B cell (primary cell): Measurements from ENCODE around the gene KCNQ2. TPM values are rescaled to one million over a fixed set of nuclear protein-coding genes. Genes with fewer than 3 reads are reported as not detected.

Source experiments
- ATAC-seq: fragments of 200-7000 bp; cut with Tn5 transposase; one replicate; pipeline ENCODE4 v1.10.0; 2021; ENCODE audit warnings: low read depth, mild to moderate bottlenecking, moderate number of reproducible peaks, moderate library complexity
- CTCF ChIA-PET: fragments of 350-600 bp; sonication (Branson Sonifier 250); formaldehyde crosslinking; loops from one replicate; lab custom pipeline; 2021; ENCODE audit warnings: antibody characterized with exemption, inconsistent platforms; lab: Charles Lee
- POLR2A ChIA-PET: fragments of 350-600 bp; sonication (Branson Sonifier 250); formaldehyde crosslinking; loops from one replicate; lab custom pipeline; 2021; ENCODE audit warnings: antibody characterized with exemption; lab: Charles Lee
- DNase-seq: peaks from one replicate; pipeline ENCODE4 v3.0.0; 2013
- H2AFZ ChIP-seq: 2 replicates; pipeline ENCODE4 v1.6.1; 2012; ENCODE audit warnings: mild to moderate bottlenecking, low read depth, low read length; ENCODE audit not compliant: insufficient read depth, poor library complexity, severe bottlenecking
- H3K27ac ChIP-seq, 2 donors: 1 replicate in 1 of 2; 2 replicates in 1 of 2; pipeline ENCODE4 v1.5.1; 2012 to 2013; ENCODE audit warnings: low read length in 2 of 2, mild to moderate bottlenecking in 2 of 2, moderate library complexity in 1 of 2
- H3K27me3 ChIP-seq, 4 experiments: fragments of 200-600 bp in 1 of 4; sonication (generic) in 1 of 4; replicated peaks in 1 of 4; 1 replicate in 2 of 4; 2 replicates in 2 of 4; pipeline versions ENCODE4 v1.6.1 to v1.7.0; 2013 to 2016; ENCODE audit warnings: low read length in 3 of 4, mild to moderate bottlenecking in 2 of 4, mixed read lengths in 1 of 4, moderate library complexity in 1 of 4; ENCODE audit not compliant: insufficient read depth in 4 of 4, control insufficient read depth in 3 of 4; ENCODE audit errors: control extremely low read depth in 1 of 4
- H3K36me3 ChIP-seq, 2 experiments: replicated peaks in 1 of 2; 1 replicate in 1 of 2; 2 replicates in 1 of 2; pipeline versions ENCODE4 v1.6.1 to v1.7.1; 2013; ENCODE audit warnings: low read length in 1 of 2; ENCODE audit not compliant: insufficient read depth in 2 of 2, control insufficient read depth in 1 of 2; ENCODE audit errors: control extremely low read depth in 1 of 2, extremely low read depth in 1 of 2
- H3K4me1 ChIP-seq, 2 donors: fragments of 200-600 bp in 1 of 2; sonication (generic) in 1 of 2; 1 replicate in 1 of 2; 2 replicates in 1 of 2; pipeline versions ENCODE4 v1.5.1 to v1.6.1; 2013 to 2017; ENCODE audit warnings: low read length in 2 of 2; ENCODE audit not compliant: control insufficient read depth in 2 of 2, insufficient read depth in 2 of 2
- H3K4me2 ChIP-seq: replicated peaks from 2 replicates; pipeline ENCODE3; 2012; ENCODE audit warnings: mild to moderate bottlenecking, low read depth, low read length; ENCODE audit not compliant: poor library complexity, severe bottlenecking
- H3K4me3 ChIP-seq, 5 experiments: fragments of 200-600 bp in 1 of 5; sonication (generic) in 1 of 5; 1 replicate in 3 of 5; 2 replicates in 2 of 5; pipeline versions ENCODE4 v1.5.1 to v1.7.0; 2011 to 2016; ENCODE audit warnings: low read length in 4 of 5, mild to moderate bottlenecking in 4 of 5, low read depth in 2 of 5, control low read depth in 1 of 5, moderate library complexity in 1 of 5; ENCODE audit not compliant: insufficient read depth in 1 of 5; ENCODE audit errors: control extremely low read depth in 1 of 5, extremely low read depth in 1 of 5
- H3K79me2 ChIP-seq: fragments of 200-600 bp; sonication (generic); one replicate; pipeline ENCODE4 v1.6.0; 2016; ENCODE audit warnings: low read length; ENCODE audit not compliant: control insufficient read depth, insufficient read depth
- H3K9ac ChIP-seq: fragments of 200-600 bp; sonication (generic); 2 replicates; pipeline ENCODE4 v1.6.1; 2017; ENCODE audit warnings: mild to moderate bottlenecking, low read length, moderate library complexity
- H3K9me3 ChIP-seq, 3 donors: one replicate each; pipeline versions ENCODE4 v1.6.1 to v1.7.1; 2013; ENCODE audit warnings: low read length in 2 of 3; ENCODE audit not compliant: control insufficient read depth in 2 of 3, insufficient read depth in 1 of 3; ENCODE audit errors: control extremely low read depth in 1 of 3
- H4K20me1 ChIP-seq: 2 replicates; pipeline ENCODE4 v1.6.0; 2012; ENCODE audit warnings: mild to moderate bottlenecking, low read length; ENCODE audit not compliant: insufficient read depth, control insufficient read depth, poor library complexity, severe bottlenecking
- H3K27ac Mint-ChIP-seq: one replicate; pipeline ENCODE4 v1.8.0; 2021; ENCODE audit warnings: mixed read lengths
- H3K27me3 Mint-ChIP-seq: one replicate; pipeline ENCODE4 v1.8.0; 2021; ENCODE audit warnings: mixed read lengths
- H3K4me1 Mint-ChIP-seq: one replicate; pipeline ENCODE4 v1.8.0; 2021; ENCODE audit warnings: mixed read lengths
- H3K4me3 Mint-ChIP-seq: one replicate; pipeline ENCODE4 v1.8.0; 2021; ENCODE audit warnings: mixed read lengths
- H3K9me3 Mint-ChIP-seq: one replicate; pipeline ENCODE4 v1.8.0; 2022; ENCODE audit warnings: mixed read lengths; ENCODE audit not compliant: insufficient read depth
- EZH2 ChIP-seq: IDR thresholded peaks from 2 replicates; pipeline ENCODE4 v1.6.1; 2012; ENCODE audit warnings: borderline replicate concordance, low read depth, mild to moderate bottlenecking, moderate library complexity, low read length; ENCODE audit not compliant: insufficient read depth, poor library complexity, severe bottlenecking
- WGBS: methylation state at CpG from one replicate; pipeline ENCODE4 v1.1.5; 2013; ENCODE audit warnings: missing lambda C conversion rate; ENCODE audit not compliant: insufficient coverage; 5-methylcytosine and 5-hydroxymethylcytosine counted together
- intact Hi-C: fragments of 100-400 bp; cut with micrococcal nuclease; formaldehyde crosslinking; loops from one replicate; pipeline ENCODE4 v1.10.0; 2022
- polyA plus RNA-seq: library from polyadenylated mRNA; depleted of rRNA; stranded (reverse); fragments of >200 nt; gene quantifications from 2 replicates; pipeline ENCODE4 v1.2.3, GENCODE V29; 2012
- total RNA-seq, 2 donors: library from RNA; stranded (reverse); fragments of 120-200 nt in 1 of 2; gene quantifications; 1 replicate in 1 of 2; 2 replicates in 1 of 2; pipeline versions ENCODE4 v1.2.3 to v1.2.4, GENCODE V29; 2013 to 2022
- TF ChIP-seq, protein P1 (sequence below): fragments of 200-600 bp; IDR thresholded peaks from one replicate; pipeline ENCODE4 v1.8.0; 2022; ENCODE audit warnings: antibody characterized with exemption, mild to moderate bottlenecking

KCNQ2 gene
- total and polyA plus RNA-seq, 2 donors (not counting 1 experiment from before 2014, with no cell fraction given) = 0.12 TPM; not detected in 1

GRCh38 chr20:63355781-63356295, 116.6 kb downstream of the KCNQ2 start:
- Mint-ChIP-seq H3K9me3 (no peaks in the 10 kb centered on the region), H3K4me3 (no peak overlapping the region), H3K27ac (no peak overlapping the region), H3K27me3 (peaks cover 8% of the 10 kb centered on the region), H3K4me1 (no peaks in the 10 kb centered on the region)
- Histone ChIP-seq H3K4me1 (peaks cover 0 to 5% of the 10 kb centered on the region in 2 donors), H3K9ac (no peak overlapping the region), H3K36me3 (no peaks in the 10 kb centered on the region), H4K20me1 (no peaks in the 10 kb centered on the region), H3K9me3 (peaks cover 0 to 27% (median 0%) of the 10 kb centered on the region in 3 donors), H3K4me2 (no peak overlapping the region), H3K27me3 (peaks cover 0 to 29% (median 8%) of the 10 kb centered on the region in 4 experiments), H3K4me3 (no peak overlapping the region), H2AFZ (no peak overlapping the region), H3K27ac (no peak overlapping the region), H3K79me2 (no peaks in the 10 kb centered on the region)
- POLR2A ChIA-PET = no interaction called here
- ATAC-seq (no peak), DNase-seq (no peak)
- 90% methylated on average over 1 of the region's 11 CpGs for WGBS
- TF ChIP-seq EZH2 = no peak
- TF ChIP-seq, protein P1, sequence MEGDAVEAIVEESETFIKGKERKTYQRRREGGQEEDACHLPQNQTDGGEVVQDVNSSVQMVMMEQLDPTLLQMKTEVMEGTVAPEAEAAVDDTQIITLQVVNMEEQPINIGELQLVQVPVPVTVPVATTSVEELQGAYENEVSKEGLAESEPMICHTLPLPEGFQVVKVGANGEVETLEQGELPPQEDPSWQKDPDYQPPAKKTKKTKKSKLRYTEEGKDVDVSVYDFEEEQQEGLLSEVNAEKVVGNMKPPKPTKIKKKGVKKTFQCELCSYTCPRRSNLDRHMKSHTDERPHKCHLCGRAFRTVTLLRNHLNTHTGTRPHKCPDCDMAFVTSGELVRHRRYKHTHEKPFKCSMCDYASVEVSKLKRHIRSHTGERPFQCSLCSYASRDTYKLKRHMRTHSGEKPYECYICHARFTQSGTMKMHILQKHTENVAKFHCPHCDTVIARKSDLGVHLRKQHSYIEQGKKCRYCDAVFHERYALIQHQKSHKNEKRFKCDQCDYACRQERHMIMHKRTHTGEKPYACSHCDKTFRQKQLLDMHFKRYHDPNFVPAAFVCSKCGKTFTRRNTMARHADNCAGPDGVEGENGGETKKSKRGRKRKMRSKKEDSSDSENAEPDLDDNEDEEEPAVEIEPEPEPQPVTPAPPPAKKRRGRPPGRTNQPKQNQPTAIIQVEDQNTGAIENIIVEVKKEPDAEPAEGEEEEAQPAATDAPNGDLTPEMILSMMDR = no peak
- CTCF ChIA-PET = no interaction called here
- intact Hi-C loops = no loop called here

DNA sequence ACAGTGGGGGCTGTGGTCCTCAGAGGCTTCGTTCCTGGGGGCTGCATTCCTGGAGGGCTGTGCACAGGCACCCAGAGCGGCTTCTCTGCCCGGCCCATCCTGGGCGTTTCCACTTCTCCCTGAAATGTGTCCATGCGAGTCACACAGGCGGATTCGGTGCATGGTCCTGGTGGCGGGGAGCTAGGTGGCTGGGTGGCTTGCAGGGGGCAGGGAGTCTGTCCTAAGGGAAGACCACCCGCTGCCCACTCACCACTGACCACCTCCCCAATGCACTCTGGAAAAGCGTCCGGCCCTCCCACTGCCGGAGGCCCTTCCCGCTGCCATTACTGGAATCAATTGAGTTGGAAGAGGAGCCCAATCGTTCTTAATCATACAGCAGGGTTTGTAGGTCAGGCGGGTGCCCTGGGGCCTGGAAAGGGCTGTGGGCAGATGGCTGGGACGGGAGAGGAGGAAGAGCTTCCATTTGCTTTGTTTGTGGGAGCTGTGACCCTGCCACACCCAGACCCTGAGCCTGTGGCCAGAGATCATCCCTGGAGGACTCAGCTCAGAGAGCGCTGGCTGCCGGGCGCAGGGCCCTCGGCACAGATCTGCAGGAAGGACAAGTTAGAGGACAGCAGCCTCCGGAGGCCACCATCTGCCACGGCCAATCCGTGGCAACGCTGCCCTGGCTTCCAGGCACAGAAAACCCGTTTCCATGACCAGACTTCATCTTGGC, 117.7 kb downstream of the KCNQ2 start:
- H3K27ac Mint-ChIP-seq = no peak overlapping the region
- intact Hi-C loops = no loop called here
- peaks cover 0 to 24% (median 0%) of the 10 kb centered on the region in 3 donors for H3K9me3 ChIP-seq
- WGBS = 89% methylated on average over 20 of the region's 25 CpGs
- H2AFZ ChIP-seq = no peak overlapping the region
- H3K27ac ChIP-seq = no peak overlapping the region
- ChIA-PET POLR2A (no interaction called here), CTCF (no interaction called here)
- H3K4me1 ChIP-seq = no peaks in the 10 kb centered on the region
- DNase-seq (no peak), ATAC-seq (no peak)
- no peak overlapping the region for H3K4me2 ChIP-seq
- no peak overlapping the region for H3K4me3 ChIP-seq
- peaks cover 0 to 18% (median 3%) of the 10 kb centered on the region in 4 experiments for H3K27me3 ChIP-seq
- H3K36me3 ChIP-seq = no peaks in the 10 kb centered on the region
- H3K27me3 Mint-ChIP-seq = peaks cover 5% of the 10 kb centered on the region
- TF ChIP-seq, protein P1 = no peak
- no peak for TF ChIP-seq EZH2
- peaks cover 5% of the 10 kb centered on the region for H3K9me3 Mint-ChIP-seq
- H3K79me2 ChIP-seq = no peaks in the 10 kb centered on the region
- no peaks in the 10 kb centered on the region for H4K20me1 ChIP-seq
- H3K4me1 Mint-ChIP-seq = no peaks in the 10 kb centered on the region
- H3K9ac ChIP-seq = no peak overlapping the region
- H3K4me3 Mint-ChIP-seq = no peak overlapping the region
